Lower leg skin (tissue), 3 donors: ENCODE measurements around the gene COL27A1.
"Not testable (repeated sequence)": the region's sequence is repeated elsewhere in the genome, so short reads cannot be mapped to it uniquely, and the experiment has no call there.

Experiments
- POLR2A ChIP-seq, 2 donors: fragments of 450-650 bp; IDR thresholded peaks; one replicate each; pipeline ENCODE4 v1.6.1; 2016 to 2017; ENCODE audit warnings: antibody characterized with exemption in 2 of 2, mild to moderate bottlenecking in 1 of 2, moderate library complexity in 1 of 2
- TF ChIP-seq, protein P1 (sequence below), 3 donors: fragments of 450-650 bp; IDR thresholded peaks; one replicate each; pipeline ENCODE4 v1.5.1; 2016; ENCODE audit warnings: antibody characterized with exemption in 3 of 3, mild to moderate bottlenecking in 3 of 3, moderate library complexity in 2 of 3

GRCh38 chr9:114323849-114324248, 168.5 kb downstream of the COL27A1 start:
- TF ChIP-seq, protein P1, sequence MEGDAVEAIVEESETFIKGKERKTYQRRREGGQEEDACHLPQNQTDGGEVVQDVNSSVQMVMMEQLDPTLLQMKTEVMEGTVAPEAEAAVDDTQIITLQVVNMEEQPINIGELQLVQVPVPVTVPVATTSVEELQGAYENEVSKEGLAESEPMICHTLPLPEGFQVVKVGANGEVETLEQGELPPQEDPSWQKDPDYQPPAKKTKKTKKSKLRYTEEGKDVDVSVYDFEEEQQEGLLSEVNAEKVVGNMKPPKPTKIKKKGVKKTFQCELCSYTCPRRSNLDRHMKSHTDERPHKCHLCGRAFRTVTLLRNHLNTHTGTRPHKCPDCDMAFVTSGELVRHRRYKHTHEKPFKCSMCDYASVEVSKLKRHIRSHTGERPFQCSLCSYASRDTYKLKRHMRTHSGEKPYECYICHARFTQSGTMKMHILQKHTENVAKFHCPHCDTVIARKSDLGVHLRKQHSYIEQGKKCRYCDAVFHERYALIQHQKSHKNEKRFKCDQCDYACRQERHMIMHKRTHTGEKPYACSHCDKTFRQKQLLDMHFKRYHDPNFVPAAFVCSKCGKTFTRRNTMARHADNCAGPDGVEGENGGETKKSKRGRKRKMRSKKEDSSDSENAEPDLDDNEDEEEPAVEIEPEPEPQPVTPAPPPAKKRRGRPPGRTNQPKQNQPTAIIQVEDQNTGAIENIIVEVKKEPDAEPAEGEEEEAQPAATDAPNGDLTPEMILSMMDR (IDR thresholded peaks at IDR 0.05), result not testable (repeated sequence)
- TF ChIP-seq POLR2A (IDR thresholded peaks at IDR 0.05), result not testable (repeated sequence)
